ENCODE results near the gene NFAM1. TPM values are rescaled to one million over a fixed set of nuclear protein-coding genes. Genes with fewer than 3 reads are reported as not detected.

Gene NFAM1
- total RNA-seq, 2 experiments from 2014 or later, result 0.10 to 0.15 TPM

DNA sequence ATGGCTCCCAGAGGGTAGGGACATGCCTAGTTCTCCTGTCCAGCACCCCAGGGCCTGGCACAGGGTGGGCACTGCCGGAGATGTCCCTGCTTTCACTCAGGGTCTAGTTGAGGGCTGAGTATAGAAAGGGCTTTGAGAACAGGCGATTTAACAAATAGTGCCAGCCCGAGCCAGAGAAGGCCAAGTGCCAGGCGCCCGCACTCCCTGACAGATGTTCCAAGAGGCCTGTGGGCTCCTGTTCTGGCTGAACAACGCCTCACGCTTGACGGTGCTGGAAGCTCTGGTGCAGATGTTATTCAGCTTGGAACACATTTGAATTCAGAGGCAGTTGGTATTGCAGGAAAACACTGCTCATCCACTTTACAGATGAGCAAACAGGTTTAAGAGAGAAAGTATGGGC lies 46.5 kb downstream of the NFAM1 start:
- Mint-ChIP-seq H3K27me3 (ENCODE audit: low read depth) (no peaks in the 10 kb centered on the region), H3K36me3 (ENCODE audit: low read depth) (no peaks in the 10 kb centered on the region), H3K9me3 (no peaks in the 10 kb centered on the region), H3K27ac (no peak overlapping the region), H3K4me1 (ENCODE audit: low read depth) (no peaks in the 10 kb centered on the region), H3K4me3 (no peak overlapping the region)
- intact Hi-C loops (cut with micrococcal nuclease), result no loop called here
- CTCF ChIA-PET, result no interaction called here
- DNase-seq, result no peak

DNA sequence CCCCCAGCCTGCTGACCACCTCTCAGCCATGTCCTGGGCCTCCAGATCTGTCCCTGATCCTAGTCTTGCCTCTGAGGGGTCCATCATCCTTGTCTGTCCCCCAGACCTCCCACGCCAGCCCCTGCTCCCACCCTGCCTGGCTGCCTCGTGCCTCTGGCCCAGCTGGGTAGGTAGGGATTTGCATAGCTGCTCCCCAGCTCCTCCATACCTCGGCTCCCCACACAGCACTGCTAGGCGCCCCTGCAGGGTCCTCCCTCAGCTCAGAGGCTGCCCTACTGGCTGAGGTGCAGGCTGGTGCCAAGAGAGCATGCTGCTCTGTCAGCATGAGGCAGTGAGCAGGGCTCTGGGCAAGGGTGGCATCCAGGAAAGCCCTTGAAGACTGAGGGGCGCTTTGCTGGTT lies 47.7 kb downstream of the NFAM1 start:
- H3K36me3 Mint-ChIP-seq (ENCODE audit: low read depth), result no peaks in the 10 kb centered on the region
- H3K9me3 Mint-ChIP-seq, result no peaks in the 10 kb centered on the region
- no peak overlapping the region for H3K4me3 Mint-ChIP-seq
- no peaks in the 10 kb centered on the region for H3K27me3 Mint-ChIP-seq (ENCODE audit: low read depth)
- H3K4me1 Mint-ChIP-seq (ENCODE audit: low read depth), result no peaks in the 10 kb centered on the region
- intact Hi-C loops (cut with micrococcal nuclease), result no loop called here
- no peak overlapping the region for H3K27ac Mint-ChIP-seq
- no peak for DNase-seq
- CTCF ChIA-PET, result no interaction called here

GRCh38 chr22:42383851-42384417 lies 48.3 kb downstream of the NFAM1 start:
- intact Hi-C loops (cut with micrococcal nuclease), result no loop called here
- CTCF ChIA-PET, result no interaction called here

DNA sequence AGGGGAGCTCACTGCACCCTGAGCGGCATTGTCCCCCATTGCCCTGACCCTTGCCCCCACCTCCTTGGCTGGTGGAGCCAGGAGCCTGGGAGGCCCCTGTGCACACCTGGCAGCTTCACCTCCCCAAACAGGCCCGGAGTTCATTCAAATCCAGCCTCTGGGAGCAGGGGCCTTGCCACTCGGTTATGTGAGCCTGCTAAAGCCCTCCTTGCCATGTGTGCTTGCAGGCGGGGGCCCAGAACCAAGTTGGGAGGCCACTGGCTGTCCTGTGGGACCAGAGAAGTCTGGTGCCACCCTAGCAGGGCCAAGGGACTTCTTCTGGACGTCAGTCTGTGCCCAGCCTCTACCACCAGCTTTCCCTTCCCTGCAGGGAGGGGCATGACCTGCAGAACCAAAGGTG lies 48.9 kb downstream of the NFAM1 start:
- H3K9me3 Mint-ChIP-seq, result no peaks in the 10 kb centered on the region
- no peaks in the 10 kb centered on the region for H3K36me3 Mint-ChIP-seq (ENCODE audit: low read depth)
- no peaks in the 10 kb centered on the region for H3K27me3 Mint-ChIP-seq (ENCODE audit: low read depth)
- DNase-seq, result no peak
- H3K4me1 Mint-ChIP-seq (ENCODE audit: low read depth), result no peaks in the 10 kb centered on the region
- no peak overlapping the region for H3K27ac Mint-ChIP-seq
- H3K4me3 Mint-ChIP-seq, result no peak overlapping the region
- CTCF ChIA-PET, result no interaction called here
- intact Hi-C loops (cut with micrococcal nuclease), result no loop called here

More at GRCh38 chr22:42383851-42384417, 48.3 kb downstream of the NFAM1 start:
- H3K36me3 Mint-ChIP-seq (ENCODE audit: low read depth), result no peaks in the 10 kb centered on the region
- no peak overlapping the region for H3K4me3 Mint-ChIP-seq
- no peaks in the 10 kb centered on the region for H3K27me3 Mint-ChIP-seq (ENCODE audit: low read depth)
- H3K9me3 Mint-ChIP-seq, result no peaks in the 10 kb centered on the region
- no peak for DNase-seq
- no peak overlapping the region for H3K27ac Mint-ChIP-seq
- H3K4me1 Mint-ChIP-seq (ENCODE audit: low read depth), result no peaks in the 10 kb centered on the region

DNA sequence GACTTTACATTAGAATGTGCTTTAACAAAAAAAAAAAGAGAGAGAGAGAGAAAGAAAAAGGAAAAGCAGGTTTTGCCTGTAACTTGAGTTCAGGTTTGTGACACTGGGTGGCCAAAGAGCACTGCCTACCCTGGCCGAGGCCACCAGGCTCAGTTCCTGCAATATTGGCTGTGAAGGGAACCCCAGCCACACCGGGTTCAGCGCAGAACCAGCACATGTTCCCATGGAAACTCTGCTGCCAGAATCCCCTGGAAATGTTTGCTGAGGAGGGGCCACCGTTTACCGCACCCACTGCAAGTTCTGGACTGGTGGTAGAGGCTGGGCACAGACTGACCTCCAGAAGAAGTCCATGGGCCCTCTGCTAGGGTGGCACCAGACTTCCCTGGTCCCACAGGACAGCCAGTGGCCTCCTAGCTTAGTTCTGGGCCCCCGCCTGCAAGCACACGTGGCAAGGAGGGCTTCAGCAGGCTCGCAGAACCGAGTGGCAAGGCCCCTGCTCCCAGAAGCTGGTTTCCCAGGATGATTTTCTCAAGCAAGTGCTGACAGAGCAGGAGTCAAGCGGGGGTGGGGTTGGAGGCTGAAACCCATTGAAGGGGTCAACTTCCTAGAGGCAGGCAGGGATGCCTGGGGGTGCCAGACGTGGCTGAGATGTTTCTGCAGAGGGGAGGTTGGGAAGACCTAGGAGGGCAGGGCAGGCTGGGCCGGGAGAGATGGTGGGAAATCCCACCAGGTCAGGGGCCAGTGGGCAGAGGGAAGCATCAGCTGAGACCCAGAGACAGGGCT lies 51.2 kb downstream of the NFAM1 start:
- no peaks in the 10 kb centered on the region for H3K9me3 Mint-ChIP-seq
- H3K27me3 Mint-ChIP-seq (ENCODE audit: low read depth), result no peaks in the 10 kb centered on the region
- CTCF ChIA-PET, result no interaction called here
- DNase-seq, result no peak
- H3K4me1 Mint-ChIP-seq (ENCODE audit: low read depth), result peaks cover 2% of the 10 kb centered on the region
- intact Hi-C loops (cut with micrococcal nuclease), result no loop called here
- H3K36me3 Mint-ChIP-seq (ENCODE audit: low read depth), result no peaks in the 10 kb centered on the region
- H3K4me3 Mint-ChIP-seq, result no peak overlapping the region
- H3K27ac Mint-ChIP-seq, result no peak overlapping the region

DNA sequence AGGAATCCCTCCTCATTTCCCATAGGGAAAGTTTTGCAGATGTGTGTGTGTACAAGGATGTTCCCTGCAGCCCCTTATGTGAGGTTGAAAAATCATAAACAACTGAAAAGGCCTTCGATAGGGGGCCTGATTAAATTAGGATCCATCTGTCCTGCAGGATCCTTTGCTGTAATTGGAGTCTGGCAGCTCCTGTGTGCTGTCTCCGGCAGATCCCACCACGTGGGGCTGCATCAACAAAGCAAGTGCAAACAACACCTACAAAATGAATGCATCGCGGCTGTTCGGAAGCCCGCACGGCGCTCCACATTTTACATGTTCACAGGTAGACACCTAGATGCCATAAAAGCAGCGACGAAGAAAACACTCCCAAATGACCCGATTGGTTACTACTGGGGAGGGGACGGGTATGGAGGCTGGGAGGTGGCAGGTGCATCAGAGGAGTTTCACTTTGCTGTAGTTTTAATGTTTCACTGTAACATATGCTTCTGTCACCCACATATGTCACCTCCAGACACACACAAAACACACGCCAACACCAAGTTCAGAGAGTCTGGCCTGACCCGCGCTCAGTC lies 52.2 kb downstream of the NFAM1 start:
- H3K4me3 Mint-ChIP-seq, result no peak overlapping the region
- DNase-seq, result no peak
- intact Hi-C loops (cut with micrococcal nuclease), result no loop called here
- H3K27ac Mint-ChIP-seq, result no peak overlapping the region
- H3K27me3 Mint-ChIP-seq (ENCODE audit: low read depth), result no peaks in the 10 kb centered on the region
- H3K9me3 Mint-ChIP-seq, result no peaks in the 10 kb centered on the region
- peaks cover 2% of the 10 kb centered on the region for H3K4me1 Mint-ChIP-seq (ENCODE audit: low read depth)
- CTCF ChIA-PET, result no interaction called here
- H3K36me3 Mint-ChIP-seq (ENCODE audit: low read depth), result no peaks in the 10 kb centered on the region

GRCh38 chr22:42376711-42377554 lies 55.3 kb downstream of the NFAM1 start:
- H3K4me1 Mint-ChIP-seq (ENCODE audit: low read depth), result peaks cover 4% of the 10 kb centered on the region
- H3K4me3 Mint-ChIP-seq, result no peak overlapping the region
- H3K36me3 Mint-ChIP-seq (ENCODE audit: low read depth), result no peaks in the 10 kb centered on the region
- CTCF ChIA-PET, result interaction anchor here (0.6 kb wide), 1 partner anchor 40 kb away, joined by 3 read pairs; no protein-coding TSS in a partner anchor
- intact Hi-C loops (cut with micrococcal nuclease), result no loop called here
- no peak overlapping the region for H3K27ac Mint-ChIP-seq
- H3K27me3 Mint-ChIP-seq (ENCODE audit: low read depth), result no peaks in the 10 kb centered on the region
- no peaks in the 10 kb centered on the region for H3K9me3 Mint-ChIP-seq
- DNase-seq, result no peak

GRCh38 chr22:42375982-42376381 lies 56.2 kb downstream of the NFAM1 start:
- Mint-ChIP-seq H3K4me3 (no peak overlapping the region), H3K4me1 (ENCODE audit: low read depth) (peaks cover 4% of the 10 kb centered on the region), H3K27ac (no peak overlapping the region), H3K27me3 (ENCODE audit: low read depth) (no peaks in the 10 kb centered on the region), H3K9me3 (no peaks in the 10 kb centered on the region), H3K36me3 (ENCODE audit: low read depth) (no peaks in the 10 kb centered on the region)
- DNase-seq, result no peak
- CTCF ChIA-PET, result no interaction called here
- intact Hi-C loops (cut with micrococcal nuclease), result no loop called here

DNA sequence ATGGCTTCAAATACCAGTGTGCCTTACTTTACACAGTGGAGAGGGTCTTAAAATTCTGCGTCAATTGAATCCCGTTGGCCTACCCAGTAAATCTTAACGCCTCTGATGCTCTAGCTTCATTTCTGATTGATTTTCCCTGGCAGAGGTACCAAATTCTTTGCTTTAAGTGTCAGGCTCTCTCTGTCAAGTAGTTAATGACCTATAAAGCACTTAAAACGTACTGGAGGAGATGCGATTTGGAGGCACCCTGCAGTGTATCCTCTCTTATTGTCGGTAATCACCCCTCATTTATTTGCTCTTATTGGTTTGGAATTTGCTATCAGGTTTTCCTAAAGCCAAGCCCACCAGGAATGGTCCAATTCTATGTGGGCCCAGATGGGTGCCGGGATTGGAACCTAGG lies 59.2 kb downstream of the NFAM1 start:
- H3K4me1 Mint-ChIP-seq (ENCODE audit: low read depth), result peaks cover 10% of the 10 kb centered on the region
- no peaks in the 10 kb centered on the region for H3K9me3 Mint-ChIP-seq
- H3K36me3 Mint-ChIP-seq (ENCODE audit: low read depth), result no peaks in the 10 kb centered on the region
- H3K4me3 Mint-ChIP-seq, result no peak overlapping the region
- H3K27me3 Mint-ChIP-seq (ENCODE audit: low read depth), result peaks cover 6% of the 10 kb centered on the region
- no peak overlapping the region for H3K27ac Mint-ChIP-seq
- intact Hi-C loops (cut with micrococcal nuclease), result no loop called here
- CTCF ChIA-PET, result interaction anchor here (0.6 kb wide), 1 partner anchor 9 kb away, joined by 3 read pairs; no protein-coding TSS in a partner anchor
- DNase-seq, result no peak

- intact Hi-C loops (cut with micrococcal nuclease), result no loop called here
- H3K27me3 Mint-ChIP-seq (ENCODE audit: low read depth), result peaks cover 16% of the 10 kb centered on the region
- peaks cover 14% of the 10 kb centered on the region for H3K4me1 Mint-ChIP-seq (ENCODE audit: low read depth)
- no peak for DNase-seq
- H3K36me3 Mint-ChIP-seq (ENCODE audit: low read depth), result no peaks in the 10 kb centered on the region
- H3K9me3 Mint-ChIP-seq, result no peaks in the 10 kb centered on the region
- H3K4me3 Mint-ChIP-seq, result no peak overlapping the region
- no peak overlapping the region for H3K27ac Mint-ChIP-seq
- CTCF ChIA-PET, result interaction anchor here (0.6 kb wide), 1 partner anchor 104 kb away, joined by 3 read pairs; no protein-coding TSS in a partner anchor
Measured at GRCh38 chr22:42371501-42371900, 60.7 kb downstream of the NFAM1 start.

- CTCF ChIA-PET, result no interaction called here
- Mint-ChIP-seq H3K4me3 (no peak overlapping the region), H3K27ac (no peak overlapping the region), H3K4me1 (ENCODE audit: low read depth) (peaks cover 14% of the 10 kb centered on the region), H3K9me3 (no peaks in the 10 kb centered on the region), H3K27me3 (ENCODE audit: low read depth) (peaks cover 16% of the 10 kb centered on the region), H3K36me3 (ENCODE audit: low read depth) (no peaks in the 10 kb centered on the region)
- intact Hi-C loops (cut with micrococcal nuclease), result no loop called here
- DNase-seq, result no peak
Measured at GRCh38 chr22:42371099-42371498, 61.1 kb downstream of the NFAM1 start.

All from activated naive CD4-positive, alpha-beta T cell treated with anti-CD3 and anti-CD28 coated beads for 36 hours (primary cell).